Duodenal mucosa (tissue), 2 donors: Measurements from ENCODE around the gene PROX1.

Experiments
- H3K27ac ChIP-seq: one replicate; pipeline ENCODE4 v1.7.0; 2013; ENCODE audit warnings: low read depth, low read length
- H3K27me3 ChIP-seq, 2 donors: one replicate each; pipeline ENCODE4 v1.7.0; 2013; ENCODE audit warnings: low read length in 2 of 2, control low read depth in 1 of 2; ENCODE audit not compliant: insufficient read depth in 2 of 2, control insufficient read depth in 1 of 2
- H3K36me3 ChIP-seq, 2 donors: one replicate each; pipeline ENCODE4 v1.7.0; 2013; ENCODE audit warnings: low read length in 2 of 2, control low read depth in 1 of 2; ENCODE audit not compliant: insufficient read depth in 2 of 2, control insufficient read depth in 1 of 2
- H3K4me1 ChIP-seq, 2 donors: one replicate each; pipeline ENCODE4 v1.7.0; 2013; ENCODE audit warnings: low read length in 2 of 2, control low read depth in 1 of 2; ENCODE audit not compliant: insufficient read depth in 2 of 2, control insufficient read depth in 1 of 2
- H3K4me3 ChIP-seq, 2 donors: one replicate each; pipeline ENCODE4 v1.7.0; 2013; ENCODE audit warnings: low read length in 2 of 2, low read depth in 1 of 2
- H3K9ac ChIP-seq, 2 donors: one replicate each; pipeline ENCODE4 v1.7.0; 2013; ENCODE audit warnings: low read length in 2 of 2, low read depth in 1 of 2
- H3K9me3 ChIP-seq, 2 donors: one replicate each; pipeline ENCODE4 v1.7.0; 2013; ENCODE audit warnings: low read length in 2 of 2, control low read depth in 1 of 2; ENCODE audit not compliant: control insufficient read depth in 1 of 2

PROX1 gene

DNA sequence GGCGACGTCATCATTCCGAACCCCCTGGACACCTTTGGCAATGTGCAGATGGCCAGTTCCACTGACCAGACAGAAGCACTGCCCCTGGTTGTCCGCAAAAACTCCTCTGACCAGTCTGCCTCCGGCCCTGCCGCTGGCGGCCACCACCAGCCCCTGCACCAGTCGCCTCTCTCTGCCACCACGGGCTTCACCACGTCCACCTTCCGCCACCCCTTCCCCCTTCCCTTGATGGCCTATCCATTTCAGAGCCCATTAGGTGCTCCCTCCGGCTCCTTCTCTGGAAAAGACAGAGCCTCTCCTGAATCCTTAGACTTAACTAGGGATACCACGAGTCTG is 10.0 kb downstream of the PROX1 start:
- H3K27me3 ChIP-seq = no peaks in the 10 kb centered on the region
- H3K4me3 ChIP-seq = no peak overlapping the region
- no peak overlapping the region for H3K27ac ChIP-seq
- H3K36me3 ChIP-seq = no peaks in the 10 kb centered on the region
- no peaks in the 10 kb centered on the region for H3K4me1 ChIP-seq
- H3K9me3 ChIP-seq = no peaks in the 10 kb centered on the region
- H3K9ac ChIP-seq = no peak overlapping the region

DNA sequence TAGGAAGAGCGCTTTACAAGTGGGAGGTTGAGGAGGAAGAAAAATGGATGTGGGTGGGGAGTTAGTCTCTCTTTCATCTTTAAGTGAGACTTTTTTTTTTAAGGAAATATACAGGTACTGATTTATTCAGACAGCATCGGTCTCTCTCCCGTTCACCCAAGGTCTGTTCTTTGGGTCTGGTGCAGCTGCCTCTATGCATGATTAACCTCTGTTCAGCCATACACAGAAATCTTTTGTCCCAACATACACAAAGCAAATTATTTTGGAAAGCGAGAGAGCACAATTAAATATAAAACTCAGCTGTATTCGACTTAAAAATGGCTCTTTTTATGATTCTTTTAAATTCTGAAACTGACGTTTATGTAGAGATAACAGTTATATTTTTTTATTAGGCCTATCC is 11.0 kb downstream of the PROX1 start:
- Histone ChIP-seq H3K27me3 (no peaks in the 10 kb centered on the region), H3K36me3 (no peaks in the 10 kb centered on the region), H3K4me3 (no peak overlapping the region), H3K27ac (no peak overlapping the region), H3K9ac (no peak overlapping the region), H3K4me1 (no peaks in the 10 kb centered on the region), H3K9me3 (no peaks in the 10 kb centered on the region)

DNA sequence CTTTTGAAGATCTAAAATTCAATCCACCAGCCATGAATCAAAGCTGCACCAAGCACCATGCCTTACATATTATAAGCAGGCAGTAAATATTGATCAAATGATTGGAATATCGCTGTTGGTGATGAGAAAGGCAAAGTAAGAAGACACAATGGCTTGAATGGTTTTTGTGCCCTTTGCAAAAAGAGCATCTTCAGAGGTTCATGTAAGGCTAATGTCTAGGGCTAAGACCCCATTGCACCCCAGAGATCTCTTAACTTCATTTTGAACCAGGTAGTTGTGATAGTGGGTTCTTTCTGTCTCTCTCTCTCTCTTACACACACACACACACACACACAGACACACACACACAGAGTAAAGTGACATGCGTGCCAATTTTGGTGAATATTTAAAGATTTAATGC is 12.0 kb downstream of the PROX1 start:
- Histone ChIP-seq H3K9ac (no peak overlapping the region), H3K36me3 (no peaks in the 10 kb centered on the region), H3K4me1 (no peaks in the 10 kb centered on the region), H3K27me3 (no peaks in the 10 kb centered on the region), H3K9me3 (no peaks in the 10 kb centered on the region), H3K27ac (no peak overlapping the region), H3K4me3 (no peak overlapping the region)

DNA sequence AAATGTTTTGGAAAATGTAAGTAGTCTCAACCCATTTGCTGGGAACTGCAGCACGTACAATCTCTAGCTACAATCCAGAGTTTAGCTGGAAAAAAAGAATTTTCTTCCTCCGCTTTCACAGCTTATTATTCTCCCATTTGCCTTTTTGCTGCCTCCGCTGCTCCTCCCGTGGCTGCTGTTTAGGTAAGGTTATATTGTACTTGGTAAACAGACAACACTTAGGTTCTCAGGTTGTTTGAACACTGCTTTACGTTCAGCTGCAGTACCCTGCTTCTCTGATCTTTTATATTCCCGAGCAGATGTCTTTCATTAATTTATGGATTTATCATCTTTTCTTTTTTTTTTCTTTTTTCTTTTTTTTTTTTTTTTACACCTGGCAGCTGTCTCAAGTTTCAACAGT is 14.3 kb downstream of the PROX1 start:
- no peak overlapping the region for H3K4me3 ChIP-seq
- no peaks in the 10 kb centered on the region for H3K36me3 ChIP-seq
- no peaks in the 10 kb centered on the region for H3K9me3 ChIP-seq
- no peaks in the 10 kb centered on the region for H3K27me3 ChIP-seq
- no peaks in the 10 kb centered on the region for H3K4me1 ChIP-seq
- H3K9ac ChIP-seq = no peak overlapping the region
- H3K27ac ChIP-seq = no peak overlapping the region

DNA sequence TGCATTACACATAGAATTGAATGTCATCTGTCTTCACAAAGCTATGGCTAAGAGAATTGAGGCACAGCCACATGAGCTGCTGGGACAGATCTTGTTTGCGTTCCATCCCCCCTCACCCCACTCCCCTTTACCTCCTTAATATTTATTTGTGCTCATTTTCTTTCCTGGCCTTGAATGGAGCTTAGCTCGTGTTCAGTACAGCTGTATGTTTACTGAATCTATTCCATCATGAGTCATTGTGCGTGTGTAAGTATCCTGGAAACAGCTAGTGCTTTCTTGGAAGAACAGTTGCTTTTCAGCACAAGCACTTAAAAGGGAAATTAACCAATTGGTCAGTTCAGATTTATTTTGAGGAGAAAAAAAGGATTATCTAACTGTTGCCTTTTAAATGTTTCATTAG is 14.7 kb downstream of the PROX1 start:
- H3K9ac ChIP-seq = no peak overlapping the region
- no peak overlapping the region for H3K27ac ChIP-seq
- H3K36me3 ChIP-seq = no peaks in the 10 kb centered on the region
- H3K9me3 ChIP-seq = no peaks in the 10 kb centered on the region
- H3K27me3 ChIP-seq = no peaks in the 10 kb centered on the region
- no peak overlapping the region for H3K4me3 ChIP-seq
- no peaks in the 10 kb centered on the region for H3K4me1 ChIP-seq

DNA sequence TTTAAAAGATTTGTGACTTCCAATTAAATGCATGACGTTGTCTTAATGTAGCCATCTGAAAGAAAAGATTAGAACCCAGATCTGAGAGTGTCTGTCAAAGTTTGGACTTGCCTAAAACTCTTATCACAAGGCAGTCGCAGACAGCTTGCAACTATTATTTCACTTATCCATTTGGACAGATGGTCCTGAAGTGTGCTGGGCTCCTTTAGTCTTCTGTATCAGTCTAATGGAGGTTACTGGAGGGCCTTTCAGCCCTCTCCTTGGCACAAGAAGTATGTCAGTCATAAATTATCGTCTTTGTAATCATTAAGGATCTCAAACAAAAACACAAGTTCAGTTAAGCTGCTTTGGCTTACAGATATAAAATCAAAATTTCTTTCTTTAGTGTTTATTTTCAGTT is 15.5 kb downstream of the PROX1 start:
- no peaks in the 10 kb centered on the region for H3K9me3 ChIP-seq
- no peak overlapping the region for H3K27ac ChIP-seq
- H3K9ac ChIP-seq = no peak overlapping the region
- H3K4me1 ChIP-seq = no peaks in the 10 kb centered on the region
- H3K27me3 ChIP-seq = no peaks in the 10 kb centered on the region
- H3K36me3 ChIP-seq = no peaks in the 10 kb centered on the region
- no peak overlapping the region for H3K4me3 ChIP-seq

DNA sequence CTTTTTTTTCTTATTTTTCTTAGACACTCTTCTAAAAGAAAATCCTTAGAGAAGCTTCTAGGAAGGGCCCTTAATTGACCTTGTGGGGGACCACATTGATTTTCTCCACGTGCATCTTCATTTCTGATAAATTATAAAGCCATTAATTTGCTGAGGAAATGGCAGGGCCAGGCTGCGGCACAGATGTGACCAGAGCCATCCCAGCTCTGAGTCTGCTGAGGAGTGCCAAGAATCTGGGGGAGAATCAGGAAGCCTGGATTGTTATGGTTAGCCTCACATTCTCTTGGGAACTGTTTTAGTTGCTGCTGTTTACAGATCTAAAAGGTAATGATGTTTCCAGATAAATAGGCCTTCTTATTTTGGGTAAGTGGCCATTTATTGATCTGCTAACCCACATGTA is 16.2 kb downstream of the PROX1 start:
- Histone ChIP-seq H3K36me3 (no peaks in the 10 kb centered on the region), H3K27me3 (no peaks in the 10 kb centered on the region), H3K27ac (no peak overlapping the region), H3K9ac (no peak overlapping the region), H3K4me3 (no peak overlapping the region), H3K9me3 (no peaks in the 10 kb centered on the region), H3K4me1 (no peaks in the 10 kb centered on the region)

DNA sequence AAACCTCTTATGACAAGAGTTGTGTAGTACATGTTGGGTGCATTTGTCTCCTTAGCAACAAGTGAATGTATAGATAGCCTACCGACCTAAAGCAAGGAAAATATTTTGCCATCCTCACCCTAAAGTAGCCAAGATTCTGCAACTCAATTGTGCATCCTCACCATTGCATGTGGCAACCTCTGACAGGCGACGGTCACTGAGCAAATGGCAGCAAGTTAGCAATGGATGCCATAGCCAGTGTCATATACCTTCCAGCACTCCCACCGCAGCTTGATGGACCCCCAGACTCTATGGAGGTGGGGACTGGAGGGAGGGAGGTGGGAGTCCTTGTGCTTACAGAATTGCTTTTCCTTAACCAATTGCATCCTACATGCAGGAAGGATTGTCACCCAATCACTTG is 17.0 kb downstream of the PROX1 start:
- Histone ChIP-seq H3K27me3 (no peaks in the 10 kb centered on the region), H3K9ac (no peak overlapping the region), H3K9me3 (no peaks in the 10 kb centered on the region), H3K27ac (no peak overlapping the region), H3K4me1 (no peaks in the 10 kb centered on the region), H3K36me3 (no peaks in the 10 kb centered on the region), H3K4me3 (no peak overlapping the region)

DNA sequence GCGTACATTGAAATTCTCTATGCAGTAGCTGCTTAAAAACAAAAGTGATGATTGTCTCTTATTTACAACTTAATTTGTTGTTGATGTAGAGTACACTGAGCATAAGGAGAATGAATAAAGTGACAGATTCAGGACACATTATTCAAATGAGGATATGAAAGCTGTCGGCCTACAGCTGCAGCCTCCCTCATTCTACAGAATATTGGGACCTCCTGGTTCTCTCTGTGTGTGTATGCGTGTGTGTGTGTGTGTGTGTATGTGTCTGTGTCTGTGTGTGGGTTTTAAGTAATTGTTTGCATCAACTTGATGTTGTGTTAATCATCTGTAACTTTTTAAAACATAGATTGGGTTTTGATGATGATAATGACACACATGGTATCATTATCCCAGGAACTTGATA is 17.9 kb downstream of the PROX1 start:
- Histone ChIP-seq H3K4me3 (no peak overlapping the region), H3K4me1 (no peaks in the 10 kb centered on the region), H3K27ac (no peak overlapping the region), H3K27me3 (no peaks in the 10 kb centered on the region), H3K9me3 (no peaks in the 10 kb centered on the region), H3K36me3 (no peaks in the 10 kb centered on the region), H3K9ac (no peak overlapping the region)

DNA sequence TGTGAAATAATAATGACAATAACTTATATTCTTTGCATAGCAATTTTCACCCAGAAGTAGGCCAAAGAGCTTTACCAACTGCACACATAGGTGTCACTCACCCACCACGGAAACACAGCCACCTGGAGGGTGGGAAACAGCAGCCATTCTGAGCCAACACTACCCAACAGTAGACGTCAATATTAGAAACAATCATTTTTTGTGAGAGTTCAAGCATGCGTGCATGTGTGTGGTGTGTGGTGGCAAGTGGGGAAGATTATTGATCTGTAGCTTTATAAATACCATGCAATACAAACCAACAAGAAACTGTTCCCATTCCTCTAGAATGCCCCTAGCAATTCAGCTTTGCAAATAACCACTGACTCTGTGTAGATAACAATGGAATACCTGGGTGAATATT is 19.1 kb downstream of the PROX1 start:
- H3K4me3 ChIP-seq = no peak overlapping the region
- no peaks in the 10 kb centered on the region for H3K36me3 ChIP-seq
- H3K27ac ChIP-seq = no peak overlapping the region
- H3K27me3 ChIP-seq = no peaks in the 10 kb centered on the region
- no peaks in the 10 kb centered on the region for H3K9me3 ChIP-seq
- no peaks in the 10 kb centered on the region for H3K4me1 ChIP-seq
- H3K9ac ChIP-seq = no peak overlapping the region

DNA sequence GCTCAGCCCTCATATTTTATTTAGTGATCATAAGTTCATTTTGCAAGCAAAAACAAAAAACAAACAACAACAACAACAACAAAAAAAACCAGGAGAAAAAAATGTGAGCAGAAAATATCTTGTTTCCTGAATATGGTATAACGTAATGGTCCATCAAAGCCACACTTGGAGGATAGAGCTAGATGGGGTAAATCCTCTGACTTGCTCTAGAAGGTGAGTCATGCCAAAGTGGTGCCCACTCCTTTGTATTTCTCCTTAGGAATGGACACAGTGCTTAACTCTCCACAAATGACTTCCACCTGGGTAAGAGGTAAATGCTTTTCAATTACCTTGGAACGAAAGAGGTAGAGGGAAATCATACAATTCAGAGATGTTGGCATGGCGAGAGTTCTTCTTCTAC is 20.6 kb downstream of the PROX1 start:
- Histone ChIP-seq H3K27me3 (no peaks in the 10 kb centered on the region), H3K9me3 (no peaks in the 10 kb centered on the region), H3K4me1 (no peaks in the 10 kb centered on the region), H3K4me3 (no peak overlapping the region), H3K36me3 (no peaks in the 10 kb centered on the region), H3K27ac (no peak overlapping the region), H3K9ac (no peak overlapping the region)
